Measurements from ENCODE around the gene DNM3.
A peak's percentile ranks its signal among the peaks of the same experiment; 100 is the strongest.

Gene DNM3

GRCh38 chr1:171873664-171874063, 32.4 kb downstream of the DNM3 start:
- no peak for DNase-seq

DNA sequence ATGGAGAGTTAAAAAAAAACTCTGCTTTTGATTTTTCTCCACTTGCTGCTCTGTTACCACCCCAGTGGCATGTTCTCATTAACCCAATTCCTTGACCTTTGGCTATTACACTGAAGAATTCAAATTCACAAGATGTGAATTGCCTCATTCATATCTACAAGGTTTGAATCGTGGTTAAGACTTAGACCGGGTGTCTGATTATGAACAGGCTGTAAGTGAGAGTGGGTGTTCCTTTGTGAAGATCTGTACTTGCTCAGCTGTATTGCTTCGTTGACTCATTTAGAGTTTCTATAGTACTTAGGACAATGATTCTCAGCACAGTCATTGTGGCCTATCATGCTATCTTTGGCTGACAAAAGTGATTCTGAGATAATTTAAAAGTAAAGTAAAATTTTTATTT, 36.4 kb downstream of the DNM3 start:
- no peak for DNase-seq

DNA sequence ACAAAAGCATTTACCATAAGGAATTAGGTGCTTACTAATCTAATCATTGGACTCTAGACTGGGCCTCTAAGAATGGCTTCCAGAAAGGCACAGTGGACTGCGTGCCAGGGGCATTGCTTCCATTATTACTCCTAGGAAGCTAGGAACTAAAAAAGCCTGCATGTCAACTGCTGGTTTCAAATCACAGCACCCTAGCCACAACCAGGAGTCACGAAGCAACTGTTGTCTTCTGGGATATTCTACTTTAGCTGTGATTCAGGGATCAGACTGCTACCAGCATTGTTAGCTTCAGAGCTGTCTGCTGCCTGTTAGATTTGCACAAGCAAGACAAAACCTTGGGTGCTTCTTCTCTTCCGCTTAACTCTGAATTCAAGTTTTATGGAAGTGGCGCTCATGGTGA, 38.3 kb downstream of the DNM3 start:
- DNase-seq, result no peak

DNA sequence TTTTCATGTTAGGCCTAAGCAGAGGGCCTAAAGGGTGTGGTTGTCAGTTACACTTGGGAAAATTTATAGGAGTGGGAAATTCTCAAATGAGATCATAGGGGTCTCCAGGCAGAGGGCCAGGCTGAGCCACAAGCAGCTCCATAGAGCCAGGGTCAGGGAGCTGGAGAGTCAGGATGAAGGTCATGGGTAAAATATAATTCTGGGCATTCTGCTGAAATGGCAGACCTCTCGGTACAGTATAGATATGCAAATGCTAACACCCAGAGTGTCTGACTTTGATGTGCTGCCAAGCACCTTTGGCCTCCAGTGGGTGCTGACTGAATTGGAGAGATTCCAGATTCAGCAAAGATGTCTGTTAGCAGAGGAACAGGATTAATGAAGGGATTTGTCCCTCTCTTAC, 40.1 kb downstream of the DNM3 start:
- DNase-seq, result no peak

GRCh38 chr1:171883849-171884248, 42.6 kb downstream of the DNM3 start:
- no peak for DNase-seq

GRCh38 chr1:171884475-171884874, 43.2 kb downstream of the DNM3 start:
- DNase-seq, result no peak

GRCh38 chr1:171890131-171890530, 48.8 kb downstream of the DNM3 start:
- no peak for DNase-seq

- no peak for DNase-seq
Measured at GRCh38 chr1:171896936-171897703, 55.8 kb downstream of the DNM3 start.

DNA sequence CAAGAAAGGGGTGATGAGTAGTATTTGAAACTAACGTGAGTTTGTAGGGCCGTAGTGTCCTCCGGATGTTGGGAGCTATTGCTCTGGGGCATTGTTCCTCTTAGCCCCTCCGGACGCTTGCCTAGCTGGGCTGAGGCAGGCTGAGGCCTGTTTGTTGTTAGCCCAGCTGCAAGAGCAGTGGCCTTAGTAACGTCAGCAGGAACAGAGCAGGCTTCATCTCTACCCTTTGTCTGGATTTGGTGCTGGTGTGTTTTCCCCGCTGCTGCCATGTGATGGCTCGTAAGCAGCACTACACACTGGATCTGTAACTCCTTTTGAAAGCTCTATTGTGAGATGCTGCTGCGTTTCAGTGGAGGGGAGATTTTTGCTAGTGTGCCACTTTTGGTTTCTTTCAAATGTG, 57.6 kb downstream of the DNM3 start:
- no peak for DNase-seq

GRCh38 chr1:171899838-171900237, 58.5 kb downstream of the DNM3 start:
- no peak for DNase-seq

- no peak for DNase-seq
Measured at GRCh38 chr1:171901245-171901644, 59.9 kb downstream of the DNM3 start.

GRCh38 chr1:171902527-171902926, 61.2 kb downstream of the DNM3 start:
- DNase-seq, result no peak

DNA sequence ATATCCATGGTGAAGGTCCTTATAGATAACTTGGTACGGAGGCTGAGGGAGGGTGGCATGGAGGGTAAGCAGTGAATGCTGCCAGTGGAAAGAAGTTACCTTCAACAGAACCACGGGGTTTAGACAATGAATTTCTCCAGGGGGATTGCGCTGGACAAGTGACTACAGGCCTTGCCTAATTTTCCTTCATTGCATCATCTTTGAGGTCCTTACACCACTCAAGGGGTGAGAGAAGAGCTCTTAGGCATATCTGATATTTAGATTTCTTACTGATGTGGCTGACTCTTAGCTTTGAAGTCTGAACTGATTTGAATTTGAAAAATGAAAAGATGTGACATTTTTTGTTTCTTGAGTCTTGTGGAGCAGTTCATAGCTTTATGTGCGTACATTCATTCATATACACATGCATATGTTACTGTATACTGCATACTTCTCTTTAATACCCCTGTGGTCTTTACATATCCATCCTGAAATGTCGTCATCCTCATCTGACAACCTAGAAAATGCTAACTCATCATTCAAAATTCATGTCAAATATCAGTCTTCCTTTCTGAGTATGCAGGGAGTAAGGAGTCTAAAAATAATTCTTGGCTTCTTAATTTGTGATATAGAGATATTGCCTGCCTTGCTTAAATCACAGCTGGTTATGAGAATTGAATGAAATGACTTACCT, 63.6 kb downstream of the DNM3 start:
- no peak for DNase-seq

- DNase-seq, result no peak
Measured at GRCh38 chr1:171909711-171910110, 68.4 kb downstream of the DNM3 start.

GRCh38 chr1:171910786-171911185, 69.5 kb downstream of the DNM3 start:
- no peak for DNase-seq

DNA sequence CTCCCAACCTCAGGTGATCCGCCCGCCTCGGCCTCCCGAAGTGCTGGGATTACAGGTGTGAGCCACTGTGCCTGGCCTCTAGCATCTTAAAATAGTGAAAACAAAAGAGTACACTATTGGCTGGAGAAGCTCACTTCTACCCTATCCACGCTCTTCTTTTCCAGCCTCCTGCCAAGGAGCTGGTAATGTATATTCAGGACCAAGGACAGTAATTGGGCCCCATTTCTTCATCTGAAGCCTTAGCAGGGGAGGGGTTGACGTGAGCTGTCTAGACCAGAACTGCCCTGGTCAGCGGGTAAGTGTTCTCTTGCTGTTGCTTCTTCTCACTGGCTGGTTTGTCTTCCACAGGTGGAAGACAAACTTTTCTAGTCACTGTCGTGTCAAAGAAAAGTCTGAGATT, 70.2 kb downstream of the DNM3 start:
- DNase-seq, result peak; percentile 7

GRCh38 chr1:171912509-171913175, 71.3 kb downstream of the DNM3 start:
- no peak for DNase-seq

- no peak for DNase-seq
Measured at GRCh38 chr1:171913385-171913784, 72.1 kb downstream of the DNM3 start.

GRCh38 chr1:171916315-171916771, 75.0 kb downstream of the DNM3 start:
- DNase-seq, result no peak

DNA sequence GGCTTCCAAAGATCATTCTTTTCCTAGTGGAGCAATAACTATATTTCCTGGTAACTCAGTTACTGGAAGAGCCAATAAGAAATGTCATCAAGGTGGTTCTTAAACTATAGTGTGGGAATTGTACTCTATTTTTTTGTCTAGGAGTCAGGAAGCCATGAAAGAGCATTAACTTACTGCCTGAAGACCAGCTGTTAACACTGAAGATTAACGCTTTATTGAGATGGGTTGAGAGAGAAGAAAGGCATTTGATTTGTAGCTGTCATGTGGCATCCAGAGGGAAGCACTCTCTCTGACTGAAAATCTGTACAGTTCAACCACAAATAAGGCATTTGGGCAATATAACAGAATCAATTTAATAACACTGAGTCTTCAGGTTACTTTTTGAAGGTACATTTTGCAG, 76.0 kb downstream of the DNM3 start:
- DNase-seq, result no peak

DNA sequence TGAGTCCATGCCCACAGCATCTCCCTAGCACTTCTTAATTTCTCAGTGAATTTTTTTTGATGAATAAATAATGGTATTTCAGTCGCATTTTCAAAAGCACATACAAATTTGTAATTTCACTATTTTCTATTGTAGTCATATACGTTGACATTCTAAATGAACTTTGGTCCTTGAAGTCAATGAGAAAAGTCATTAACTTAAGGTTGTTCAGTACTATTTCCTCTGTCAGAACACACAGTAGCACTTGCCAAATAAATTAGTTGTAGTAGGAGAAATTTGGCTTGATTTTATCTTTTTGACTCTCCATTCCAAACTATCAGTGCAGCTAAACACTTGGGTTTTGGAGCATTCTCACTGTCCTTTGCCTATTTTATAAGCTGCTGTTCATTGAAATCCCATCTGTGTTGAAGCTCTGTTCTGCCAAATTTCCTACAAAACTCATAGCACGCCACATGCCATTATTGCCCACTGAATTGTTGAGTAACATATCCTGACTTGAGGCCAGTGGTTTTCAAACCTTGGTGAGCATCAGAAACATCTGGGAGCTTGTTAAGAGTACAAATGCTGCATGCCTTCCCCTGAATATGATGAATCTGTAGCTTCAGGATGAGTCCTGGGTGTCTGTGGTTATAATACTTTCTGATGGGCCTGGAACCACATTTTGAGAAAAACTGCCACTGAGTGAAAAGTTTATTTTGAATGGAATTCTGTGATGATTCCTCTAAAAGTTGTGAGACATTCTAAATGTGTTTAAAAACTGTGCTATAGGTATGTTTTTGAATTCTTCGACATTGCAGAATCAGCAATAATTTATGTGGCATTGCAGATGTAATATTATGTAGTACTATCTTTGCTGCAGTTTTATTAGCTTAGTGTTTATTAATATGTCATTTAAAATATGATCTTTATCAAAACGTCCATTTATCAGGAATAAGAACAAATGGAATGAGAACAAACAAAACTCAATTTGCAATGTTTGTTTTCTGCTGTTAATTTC, 78.9 kb downstream of the DNM3 start:
- DNase-seq, result no peak

DNA sequence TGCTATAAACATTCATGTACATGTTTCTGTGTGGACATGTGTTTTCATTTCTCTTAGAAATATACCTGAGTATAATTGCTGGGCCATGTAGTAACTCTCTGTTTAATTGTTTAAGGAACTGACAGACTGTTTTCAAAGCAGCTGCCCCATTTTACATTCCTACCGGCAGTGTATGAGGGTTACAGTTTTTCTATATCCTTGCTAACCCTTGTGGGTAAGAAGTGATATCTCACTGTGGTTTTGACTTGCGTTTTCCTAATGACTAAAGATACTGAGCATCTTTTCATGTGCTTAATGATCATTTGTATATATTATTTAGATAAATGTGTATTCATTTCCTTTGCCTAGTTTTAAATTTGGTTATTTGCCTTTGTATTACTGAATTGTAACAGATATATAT, 81.7 kb downstream of the DNM3 start:
- DNase-seq, result no peak

DNA sequence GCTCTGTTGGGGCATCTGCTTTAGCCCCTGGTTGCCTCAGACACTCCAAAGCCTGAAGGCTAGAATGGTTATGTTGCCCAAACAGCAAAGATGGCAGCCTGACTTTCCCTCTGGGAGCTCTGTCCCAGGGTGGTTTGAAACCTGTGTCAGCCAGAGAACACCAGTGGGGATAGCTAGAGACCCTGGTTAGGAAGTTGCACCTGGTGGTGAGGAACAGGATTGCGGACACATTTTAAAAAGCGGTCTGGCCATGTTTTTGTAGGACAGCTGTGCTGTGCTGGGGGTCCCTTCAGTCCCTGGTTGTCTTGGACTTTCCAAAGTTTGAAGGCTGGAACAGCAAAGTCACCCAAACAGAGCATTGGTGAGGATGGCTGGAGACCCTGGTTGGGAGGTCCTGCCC, 87.8 kb downstream of the DNM3 start:
- no peak for DNase-seq
